NCI-H2107 treated with DMSO at 0.1 percent for 48 hours (cell line): ENCODE measurements around the gene ODAD4.
"Not testable (repeated sequence)": the region's sequence is repeated elsewhere in the genome, so short reads cannot be mapped to it uniquely, and the experiment has no call there.

Source experiments
- DNase-seq: peaks from one replicate; lab custom pipeline; 2025; ENCODE audit not compliant: unreplicated experiment; lab: John Stamatoyannopoulos, UW

ODAD4 gene

DNA sequence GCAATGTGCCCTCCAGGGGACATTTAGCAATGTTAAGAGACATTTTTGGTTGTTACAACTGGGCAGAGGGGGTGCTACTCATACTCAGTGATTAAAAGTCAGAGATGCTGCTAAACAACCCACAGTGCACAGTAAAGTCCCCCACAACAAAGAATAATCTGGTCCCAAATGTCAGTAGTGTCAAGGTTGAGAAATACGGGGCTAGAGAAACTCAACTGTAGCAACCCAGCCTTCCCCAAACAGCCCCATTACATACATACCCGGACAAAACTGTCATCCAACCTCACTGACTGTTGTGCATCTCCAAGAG is 66.4 kb downstream of the ODAD4 start:
- DNase-seq: no peak

DNA sequence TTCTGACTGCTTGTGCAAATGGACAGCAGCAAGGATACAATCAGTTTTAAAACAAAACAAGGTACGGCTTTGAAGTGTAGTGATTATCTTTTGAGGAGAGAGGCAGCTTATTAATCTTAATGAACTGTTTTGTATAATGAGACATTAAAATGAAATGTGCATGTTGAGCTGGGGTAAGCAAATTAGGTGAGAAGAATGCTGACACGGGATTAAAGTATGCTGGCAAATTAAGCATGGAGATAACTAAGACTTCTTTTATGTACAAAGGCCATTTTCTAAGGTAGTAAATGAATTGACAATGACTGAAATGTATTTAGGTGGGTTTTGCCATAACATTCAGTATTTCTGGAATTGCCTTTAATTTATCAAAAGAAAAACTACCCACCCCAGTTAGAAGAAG is 68.1 kb downstream of the ODAD4 start:
- no peak for DNase-seq

DNA sequence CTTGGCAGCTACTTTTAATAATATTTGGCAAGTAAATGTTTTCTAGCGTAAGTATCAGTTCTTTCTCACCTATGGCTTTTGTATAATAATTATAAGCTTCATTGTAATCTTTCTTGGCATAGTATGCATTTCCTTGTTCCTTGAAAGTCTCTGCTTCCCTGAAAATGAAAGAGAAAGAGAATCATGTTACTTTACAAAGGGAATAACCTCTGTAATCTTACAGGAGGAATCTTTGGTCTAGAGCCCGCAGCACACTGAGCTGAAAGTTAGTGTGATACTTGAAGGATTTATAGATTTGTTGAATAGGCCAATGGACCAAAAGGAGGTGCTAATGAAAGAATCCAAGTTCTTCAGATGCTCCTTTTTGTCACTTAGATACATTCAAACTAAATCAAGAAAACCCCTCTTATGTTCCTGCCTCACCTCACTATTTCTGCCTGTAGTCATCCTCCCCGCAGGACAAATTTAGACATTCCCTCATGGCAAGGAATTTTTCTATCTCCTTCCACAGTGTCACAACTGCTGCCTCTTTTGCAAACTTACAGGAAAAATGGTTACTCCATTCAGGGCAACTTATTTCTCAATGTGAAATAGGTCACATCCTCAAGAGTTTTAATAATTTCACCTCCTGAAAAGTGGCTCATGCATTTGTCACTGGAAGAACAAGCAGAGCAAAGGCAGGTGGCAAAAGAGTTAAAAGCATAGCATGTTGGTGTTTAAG is 70.2 kb downstream of the ODAD4 start:
- no peak for DNase-seq

DNA sequence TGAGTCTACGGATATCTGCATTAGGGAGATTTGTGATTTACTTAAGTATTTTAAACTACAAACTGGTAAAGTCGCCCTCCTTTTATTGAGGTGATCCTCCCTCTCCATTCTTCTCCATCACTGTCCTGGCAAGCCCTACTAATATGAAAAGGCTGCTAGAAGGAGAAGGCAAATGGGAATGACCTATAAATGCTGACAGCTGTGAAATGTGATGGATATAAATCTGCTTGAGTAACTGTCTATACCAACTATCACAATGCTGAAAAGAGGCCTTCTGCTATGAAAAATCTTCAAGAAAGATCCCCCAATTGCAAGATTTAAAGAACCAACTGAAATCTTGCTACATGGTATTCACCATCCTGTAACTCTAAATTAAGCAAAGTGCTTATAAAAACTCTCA is 71.3 kb downstream of the ODAD4 start:
- no peak for DNase-seq

DNA sequence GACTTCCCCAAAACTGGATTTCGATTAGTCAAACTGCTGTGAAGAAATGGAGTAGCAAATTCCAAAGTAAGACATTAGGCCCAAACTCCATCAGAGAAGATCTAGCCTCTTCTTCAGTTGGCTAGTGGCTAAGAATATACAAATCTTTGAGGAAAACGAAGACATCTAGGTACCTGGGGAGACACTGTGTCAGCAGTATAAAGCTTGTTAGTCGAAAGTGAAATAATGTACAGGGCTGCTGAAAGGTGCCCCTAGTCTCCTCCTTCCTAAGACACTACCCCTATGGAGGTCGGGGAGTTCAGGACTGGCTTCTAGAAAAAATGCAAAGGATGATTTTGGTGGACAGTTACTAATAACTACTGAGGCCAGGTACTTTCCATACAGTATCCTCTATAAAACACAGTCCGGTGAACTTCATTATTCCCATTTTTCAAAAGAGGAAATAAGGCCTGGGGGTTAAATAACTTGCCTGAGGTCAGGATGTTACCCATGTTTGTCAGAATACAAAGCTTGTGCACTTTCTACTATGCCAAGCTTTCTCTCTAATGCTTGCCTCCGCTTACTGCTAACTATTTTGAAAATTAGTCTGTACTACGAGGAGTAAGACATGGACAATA is 71.9 kb downstream of the ODAD4 start:
- DNase-seq: no peak

DNA sequence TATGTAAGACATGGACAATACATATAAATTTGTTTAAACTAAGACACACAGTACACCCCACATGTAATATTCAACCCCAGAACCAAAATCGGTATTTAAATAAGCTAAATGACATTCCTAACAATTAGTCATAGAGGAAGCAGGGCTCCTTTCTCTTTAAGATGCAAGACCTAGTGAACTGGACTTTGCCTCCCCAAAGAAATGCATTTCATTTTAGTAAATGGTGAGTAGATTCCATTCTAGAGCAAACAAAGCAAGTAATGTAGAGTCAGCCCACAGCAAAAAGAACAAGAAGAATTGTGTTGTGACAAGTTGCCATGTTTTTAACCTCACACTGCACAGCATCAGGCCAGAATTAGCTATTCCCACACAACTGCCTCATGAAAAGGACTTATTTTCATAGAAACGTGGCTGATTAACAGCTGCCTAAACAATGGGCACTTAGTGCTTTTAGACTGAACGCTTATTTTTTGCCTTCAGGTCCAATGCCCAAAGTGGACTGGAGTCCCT is 72.4 kb downstream of the ODAD4 start:
- no peak for DNase-seq

DNA sequence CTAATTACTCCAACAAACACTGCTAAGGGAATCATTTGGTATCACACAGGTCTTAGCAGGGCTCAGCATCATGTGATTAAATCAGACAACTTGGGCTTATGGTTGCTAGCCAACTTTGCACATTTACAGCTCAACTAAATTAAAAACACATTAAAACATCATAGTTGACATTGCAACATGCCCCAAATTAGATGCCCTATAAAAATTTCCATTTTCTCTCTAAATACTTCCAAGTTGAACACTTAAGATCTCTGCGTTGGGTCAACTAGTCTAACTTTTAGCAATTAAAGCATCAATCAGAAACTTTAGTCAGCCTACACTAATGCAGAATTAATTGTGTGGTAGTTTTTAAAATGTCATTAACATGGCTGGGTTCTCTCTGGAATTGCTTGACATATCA is 74.7 kb downstream of the ODAD4 start:
- no peak for DNase-seq

DNA sequence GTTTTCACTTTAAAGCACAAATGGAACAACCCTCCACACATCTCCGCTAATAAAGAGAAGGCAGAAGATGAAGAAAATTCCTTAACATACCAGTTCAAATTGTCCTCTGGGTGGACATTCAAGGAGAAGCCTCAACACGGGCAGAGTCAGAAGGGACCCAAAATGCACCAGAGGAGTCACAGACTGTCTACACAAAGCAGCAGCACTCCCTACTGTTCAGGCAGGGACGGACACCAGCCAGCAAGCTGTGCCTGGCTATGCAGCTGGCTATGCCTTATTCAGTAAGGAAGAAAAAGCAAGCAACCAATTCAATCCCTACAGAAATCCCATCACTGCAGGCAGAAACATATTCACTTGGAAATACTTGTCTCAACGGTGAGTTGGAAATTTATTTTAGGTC is 78.8 kb downstream of the ODAD4 start:
- no peak for DNase-seq

DNA sequence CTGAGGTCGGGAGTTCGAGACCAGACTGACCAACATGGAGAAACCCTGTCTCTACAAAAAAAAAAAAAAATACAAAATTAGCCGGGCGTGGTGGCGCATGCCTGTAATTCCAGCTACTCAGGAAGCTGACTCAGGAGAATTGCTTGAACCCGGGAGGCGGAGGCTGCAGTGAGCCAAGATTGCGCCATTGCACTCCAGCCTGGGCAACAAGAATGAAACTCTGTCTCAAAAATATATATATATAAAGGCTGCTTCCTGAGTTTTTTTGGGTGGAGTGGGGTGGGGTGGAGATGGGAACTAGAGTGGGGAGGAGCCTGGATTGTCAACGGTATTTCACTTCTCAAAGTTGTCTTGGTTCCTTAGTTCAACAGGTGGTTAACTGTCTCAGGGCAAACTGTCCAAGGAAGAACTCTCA is 79.9 kb downstream of the ODAD4 start:
- not testable (repeated sequence) for DNase-seq

DNA sequence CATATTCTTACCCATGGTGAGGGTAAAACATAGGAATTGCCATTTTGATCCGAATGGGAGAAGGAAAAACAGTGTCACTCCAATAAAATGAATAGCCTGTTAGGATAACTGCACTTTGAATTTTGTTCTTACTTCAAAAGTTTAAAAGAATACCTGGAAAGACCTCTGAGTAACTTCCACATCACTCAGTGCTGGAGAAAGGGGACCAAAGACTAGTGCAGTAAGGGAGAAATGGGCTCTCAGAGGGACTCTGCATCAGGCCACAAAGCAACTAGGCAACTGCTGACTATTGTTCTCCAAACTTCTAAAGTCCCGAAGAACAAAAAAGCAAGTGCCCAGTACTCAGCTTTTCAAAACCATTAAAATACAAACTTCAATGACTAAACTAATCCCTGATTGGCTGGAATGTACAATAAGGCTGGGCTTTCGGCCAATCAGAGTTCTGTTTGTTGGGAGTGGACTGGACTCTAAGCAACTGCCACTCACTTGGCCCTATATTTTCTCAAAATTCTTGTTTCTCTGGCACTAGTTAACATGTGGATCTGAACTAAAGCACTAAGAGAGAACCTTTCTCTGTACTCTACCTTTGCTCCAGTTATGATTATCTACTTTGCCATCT is 80.6 kb downstream of the ODAD4 start:
- DNase-seq: no peak

DNA sequence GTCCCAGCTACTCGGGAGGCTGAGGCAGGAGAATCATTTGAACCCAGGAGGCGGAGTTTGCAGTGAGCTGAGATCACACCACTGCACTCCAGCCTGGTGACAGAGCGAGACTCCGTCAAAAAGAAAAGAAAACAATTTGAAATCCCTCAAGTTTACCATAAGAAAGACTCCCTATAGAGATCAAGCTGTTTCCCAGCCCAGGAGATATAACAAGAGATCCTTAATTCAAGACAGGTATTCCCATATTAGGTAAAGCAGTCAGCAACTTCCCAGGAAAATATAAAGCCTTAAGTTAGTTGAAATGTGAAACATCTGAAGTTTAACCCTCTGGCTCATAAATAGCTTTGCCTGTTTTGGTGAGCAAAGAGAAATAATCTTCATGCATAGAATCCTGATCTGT is 81.9 kb downstream of the ODAD4 start:
- not testable (repeated sequence) for DNase-seq

DNA sequence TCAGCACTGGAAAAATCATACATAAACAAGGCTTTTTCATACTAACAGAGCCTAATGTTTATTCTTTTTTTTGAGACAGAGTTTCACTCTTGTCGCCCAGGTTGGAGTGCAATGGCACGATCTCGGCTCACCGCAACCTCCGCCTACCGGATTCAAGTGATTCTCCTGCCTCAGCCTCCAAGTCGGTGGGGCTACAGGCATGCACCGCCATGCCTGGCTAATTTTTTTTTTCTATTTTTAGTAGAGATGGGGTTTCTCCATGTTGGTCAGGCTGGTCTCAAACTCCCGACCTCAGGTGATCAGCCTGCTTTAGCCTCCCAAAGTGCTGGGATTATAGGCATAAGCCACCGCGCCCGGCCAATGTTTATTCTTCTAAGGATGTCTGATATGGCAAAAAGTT is 83.3 kb downstream of the ODAD4 start:
- DNase-seq: not testable (repeated sequence)
